H1 (cell line): ENCODE data around the gene DOCK1. TPM values are rescaled to one million over a fixed set of nuclear protein-coding genes. Genes with fewer than 3 reads are reported as not detected.

Experiments used
- CTCF ChIA-PET: fragments of 300-600 bp; sonication (Branson Sonifier 250); formaldehyde crosslinking; loops from one replicate; lab custom pipeline; 2021; ENCODE audit not compliant: partially characterized antibody; lab: Charles Lee
- POLR2A ChIA-PET: fragments of 300-600 bp; sonication (Branson Sonifier 250); formaldehyde crosslinking; loops from one replicate; lab custom pipeline; 2021; ENCODE audit warnings: inconsistent platforms; ENCODE audit not compliant: partially characterized antibody; lab: Charles Lee
- DNase-seq, 2 experiments: peaks; one replicate each; pipeline versions ENCODE4 v3.0.0 to v3.0.0-alpha.2; 2010 to 2022; ENCODE audit warnings: low spot score in 2 of 2, low read depth in 1 of 2, mixed read lengths in 1 of 2
- FAIRE-seq: peaks from 2 replicates; lab custom pipeline; 2011; peaks lifted over from hg19 to GRCh38; lab: Jason Lieb, UNC
- H2AFZ ChIP-seq: 2 replicates; pipeline ENCODE4 v1.8.1; 2012; ENCODE audit warnings: low read length, inconsistent platforms
- H2AK5ac ChIP-seq: 2 replicates; pipeline ENCODE4 v1.6.1; 2013; ENCODE audit warnings: low read depth, low read length
- H2BK120ac ChIP-seq: replicated peaks from 2 replicates; pipeline ENCODE3; 2013; ENCODE audit warnings: low read depth, low read length, inconsistent platforms
- H2BK12ac ChIP-seq: 2 replicates; pipeline ENCODE4 v1.6.1; 2013; ENCODE audit warnings: low read depth, low read length
- H2BK15ac ChIP-seq: 2 replicates; pipeline ENCODE4 v1.6.1; 2013; ENCODE audit warnings: low read length
- H2BK20ac ChIP-seq: 2 replicates; pipeline ENCODE4 v1.6.1; 2013; ENCODE audit warnings: low read length
- H2BK5ac ChIP-seq: 2 replicates; pipeline ENCODE4 v1.6.1; 2013; ENCODE audit warnings: low read depth, low read length
- H3K14ac ChIP-seq: 2 replicates; pipeline ENCODE4 v1.6.1; 2013; ENCODE audit warnings: inconsistent platforms; ENCODE audit not compliant: insufficient read length
- H3K18ac ChIP-seq: 2 replicates; pipeline ENCODE4 v1.6.1; 2013; ENCODE audit warnings: low read length; ENCODE audit errors: extremely low read depth
- H3K23ac ChIP-seq: 2 replicates; pipeline ENCODE4 v1.6.1; 2013; ENCODE audit warnings: inconsistent platforms; ENCODE audit not compliant: insufficient read length
- H3K23me2 ChIP-seq: 2 replicates; pipeline ENCODE4 v1.6.1; 2013; ENCODE audit warnings: low read depth, low read length
- H3K27ac ChIP-seq: 2 replicates; pipeline ENCODE4 v1.6.1; 2011; ENCODE audit warnings: low read depth, low read length, inconsistent platforms
- H3K27me3 ChIP-seq, 4 experiments: replicated peaks in 1 of 4; 1 replicate in 1 of 4; 2 replicates in 3 of 4; pipeline versions ENCODE4 v1.6.1 to v1.8.1; 2011 to 2013; ENCODE audit warnings: low read length in 3 of 4, mild to moderate bottlenecking in 3 of 4, inconsistent platforms in 2 of 4, mixed read lengths in 2 of 4, moderate library complexity in 1 of 4; ENCODE audit not compliant: control insufficient read depth in 3 of 4, insufficient read depth in 3 of 4; ENCODE audit errors: extremely low read depth in 1 of 4
- H3K36me3 ChIP-seq, 4 experiments: 2 replicates each; pipeline versions ENCODE4 v1.6.1 to v1.8.1; 2011 to 2013; ENCODE audit warnings: mild to moderate bottlenecking in 4 of 4, low read length in 3 of 4, moderate library complexity in 2 of 4, control low read depth in 1 of 4, inconsistent platforms in 1 of 4; ENCODE audit not compliant: insufficient read depth in 4 of 4, control insufficient read depth in 2 of 4
- H3K4ac ChIP-seq: replicated peaks from 2 replicates; pipeline ENCODE3; 2013; ENCODE audit warnings: low read length, low read depth, mixed read lengths, inconsistent platforms; ENCODE audit not compliant: insufficient read length
- H3K4me1 ChIP-seq, 4 experiments: replicated peaks in 1 of 4; 1 replicate in 1 of 4; 2 replicates in 3 of 4; pipeline versions ENCODE4 v1.6.1 to v1.8.1; 2011 to 2013; ENCODE audit warnings: low read length in 3 of 4, inconsistent platforms in 2 of 4, mixed read lengths in 1 of 4; ENCODE audit not compliant: insufficient read depth in 4 of 4, control insufficient read depth in 3 of 4
- H3K4me2 ChIP-seq, 2 experiments: 2 replicates each; pipeline versions ENCODE4 v1.6.1 to v1.8.1; 2011 to 2013; ENCODE audit warnings: low read depth in 2 of 2, low read length in 2 of 2, control low read depth in 1 of 2, inconsistent platforms in 1 of 2, mild to moderate bottlenecking in 1 of 2; ENCODE audit not compliant: insufficient read depth in 1 of 2
- H3K4me3 ChIP-seq, 4 experiments: fragments of 200-600, 300-600 bp in 1 of 4; sonication (generic), shearing (Covaris generic), sonication (Bioruptor Twin) in 1 of 4; 2 replicates each; pipeline versions ENCODE4 v1.5.1 to v1.8.1; 2011 to 2016; ENCODE audit warnings: low read length in 4 of 4, low read depth in 3 of 4, control low read depth in 2 of 4, inconsistent platforms in 2 of 4, mild to moderate bottlenecking in 2 of 4, mixed read lengths in 1 of 4, moderate library complexity in 1 of 4; ENCODE audit not compliant: insufficient read depth in 2 of 4; ENCODE audit errors: extremely low read depth in 1 of 4
- H3K56ac ChIP-seq: replicated peaks from 2 replicates; pipeline ENCODE3; 2013; ENCODE audit warnings: low read depth, mild to moderate bottlenecking, mixed read lengths, low read length, inconsistent platforms; ENCODE audit not compliant: insufficient read length
- H3K79me1 ChIP-seq: 2 replicates; pipeline ENCODE4 v1.6.1; 2013; ENCODE audit warnings: low read depth, low read length, control low read depth
- H3K79me2 ChIP-seq, 2 experiments: 2 replicates each; pipeline versions ENCODE4 v1.6.1 to v1.8.1; 2012 to 2013; ENCODE audit warnings: low read length in 2 of 2, mild to moderate bottlenecking in 2 of 2, inconsistent platforms in 1 of 2; ENCODE audit not compliant: insufficient read depth in 2 of 2, control insufficient read depth in 1 of 2
- H3K9ac ChIP-seq, 4 experiments: replicated peaks in 1 of 4; 1 replicate in 1 of 4; 2 replicates in 3 of 4; pipeline versions ENCODE4 v1.6.1 to v1.8.1; 2011 to 2013; ENCODE audit warnings: low read depth in 3 of 4, low read length in 3 of 4, control low read depth in 2 of 4, mild to moderate bottlenecking in 2 of 4, moderate library complexity in 2 of 4, inconsistent platforms in 1 of 4; ENCODE audit errors: extremely low read depth in 1 of 4
- H3K9me3 ChIP-seq, 2 experiments: 2 replicates each; pipeline versions ENCODE4 v1.6.1 to v1.8.1; 2012 to 2013; ENCODE audit warnings: mild to moderate bottlenecking in 2 of 2, moderate library complexity in 2 of 2, control low read depth in 1 of 2, inconsistent platforms in 1 of 2, low read depth in 1 of 2, low read length in 1 of 2, mixed read lengths in 1 of 2; ENCODE audit not compliant: insufficient read depth in 2 of 2
- H4K20me1 ChIP-seq, 2 experiments: replicated peaks in 1 of 2; 2 replicates each; pipeline versions ENCODE3 to v1.8.1; 2011 to 2013; ENCODE audit warnings: inconsistent platforms in 2 of 2, low read length in 2 of 2, mild to moderate bottlenecking in 1 of 2; ENCODE audit not compliant: insufficient read depth in 2 of 2, control insufficient read depth in 1 of 2
- H4K5ac ChIP-seq: 2 replicates; pipeline ENCODE4 v1.6.1; 2013; ENCODE audit warnings: low read length, low read depth, mixed read lengths, inconsistent platforms; ENCODE audit not compliant: insufficient read length
- H4K8ac ChIP-seq: 2 replicates; pipeline ENCODE4 v1.8.0; 2013; ENCODE audit warnings: mild to moderate bottlenecking, moderate library complexity, low read length, inconsistent platforms; ENCODE audit not compliant: insufficient read depth; ENCODE audit errors: extremely low read depth
- H4K91ac ChIP-seq: replicated peaks from 2 replicates; pipeline ENCODE3; 2013; ENCODE audit warnings: low read length, mixed read lengths, inconsistent platforms; ENCODE audit not compliant: insufficient read length
- BRCA1 ChIP-seq: IDR thresholded peaks from 2 replicates; pipeline ENCODE4 v1.6.1; 2012; ENCODE audit warnings: low read depth, low read length, improper control_type of control experiment
- CBX8 ChIP-seq: fragments of 300-800, 300-1000 bp; sonication (generic); IDR thresholded peaks from 2 replicates; pipeline ENCODE4 v1.7.1; 2016; ENCODE audit warnings: low read depth, low read length, borderline replicate concordance
- HDAC6 ChIP-seq: IDR thresholded peaks from one replicate; pipeline ENCODE4 v1.7.1; 2012; ENCODE audit warnings: low read depth, mild to moderate bottlenecking, inconsistent platforms, low read length, moderate library complexity
- KDM1A ChIP-seq: fragments of 200-600, 300-600 bp; sonication (generic); IDR thresholded peaks from 2 replicates; pipeline ENCODE4 v1.7.1; 2016; ENCODE audit warnings: mild to moderate bottlenecking, low read length, borderline replicate concordance
- RFX5 ChIP-seq: IDR thresholded peaks from 2 replicates; pipeline ENCODE4 v1.6.1; 2011; ENCODE audit warnings: low read depth, low read length, improper control_type of control experiment, borderline replicate concordance
- RXRA ChIP-seq: IDR thresholded peaks from 2 replicates; pipeline ENCODE4 v1.6.1; 2011; ENCODE audit warnings: low read depth, mild to moderate bottlenecking, low read length, moderate library complexity; ENCODE audit not compliant: insufficient read depth
- SIX5 ChIP-seq: IDR thresholded peaks from 2 replicates; pipeline ENCODE4 v1.6.1; 2011; ENCODE audit warnings: mild to moderate bottlenecking, low read depth, low read length
- SP1 ChIP-seq: IDR thresholded peaks from 2 replicates; pipeline ENCODE4 v1.6.1; 2011; ENCODE audit warnings: low read depth, low read length
- whole genome bisulfite sequencing, 2 experiments: shearing (Covaris generic) in 1 of 2; methylation state at CpG; one replicate each; pipeline versions ENCODE4 v1.1.6 to v1.1.7; 2013 to 2015; ENCODE audit warnings: low lambda C conversion rate in 2 of 2, mixed read lengths in 2 of 2, inconsistent platforms in 1 of 2, low coverage in 1 of 2, missing lambda C conversion rate in 1 of 2; ENCODE audit not compliant: insufficient replicate concordance in 2 of 2, insufficient coverage in 1 of 2, insufficient read length in 1 of 2; ENCODE audit errors: extremely low coverage in 1 of 2, missing lambda C conversion rate in 1 of 2; 5-methylcytosine and 5-hydroxymethylcytosine counted together
- polyA plus RNA-seq, 7 experiments: library from polyadenylated mRNA; depleted of rRNA in 3 of 7; stranded (reverse) in 5 of 7; unstranded in 2 of 7; fragments of >200 nt in 5 of 7; fragments of 200-250 nt in 2 of 7; gene quantifications; 1 replicate in 5 of 7; 2 replicates in 1 of 7; 4 replicates in 1 of 7; pipeline versions ENCODE4 v1.2.1 to v1.2.3, GENCODE V29; 2011 to 2013; ENCODE audit warnings: missing spikeins in 2 of 7, mixed read lengths in 2 of 7
- total RNA-seq: library from RNA; stranded (reverse); fragmentation: NEBNext Ultra II Directional; extraction: Animal tissue kit (Norgen Biotek cat#: 25700); gene quantifications from 2 replicates; pipeline ENCODE4 v1.2.1, GENCODE V29; 2021
- TF ChIP-seq, protein P1 (sequence below): IDR thresholded peaks from 2 replicates; pipeline ENCODE4 v1.6.1; 2012; ENCODE audit warnings: inconsistent platforms
- TF ChIP-seq, protein P2 (sequence below): IDR thresholded peaks from 2 replicates; pipeline ENCODE4 v1.6.1; 2012; ENCODE audit warnings: inconsistent platforms
- TF ChIP-seq, protein P3 (sequence below): IDR thresholded peaks from 2 replicates; pipeline ENCODE4 v1.6.1; 2012; ENCODE audit warnings: low read length, inconsistent platforms

The DOCK1 gene
- total and polyA plus RNA-seq, 2 of the 8 experiments (the other 6 are each of a cell fraction or from before 2014, with no cell fraction given): 11.6 to 53.0 TPM

DNA sequence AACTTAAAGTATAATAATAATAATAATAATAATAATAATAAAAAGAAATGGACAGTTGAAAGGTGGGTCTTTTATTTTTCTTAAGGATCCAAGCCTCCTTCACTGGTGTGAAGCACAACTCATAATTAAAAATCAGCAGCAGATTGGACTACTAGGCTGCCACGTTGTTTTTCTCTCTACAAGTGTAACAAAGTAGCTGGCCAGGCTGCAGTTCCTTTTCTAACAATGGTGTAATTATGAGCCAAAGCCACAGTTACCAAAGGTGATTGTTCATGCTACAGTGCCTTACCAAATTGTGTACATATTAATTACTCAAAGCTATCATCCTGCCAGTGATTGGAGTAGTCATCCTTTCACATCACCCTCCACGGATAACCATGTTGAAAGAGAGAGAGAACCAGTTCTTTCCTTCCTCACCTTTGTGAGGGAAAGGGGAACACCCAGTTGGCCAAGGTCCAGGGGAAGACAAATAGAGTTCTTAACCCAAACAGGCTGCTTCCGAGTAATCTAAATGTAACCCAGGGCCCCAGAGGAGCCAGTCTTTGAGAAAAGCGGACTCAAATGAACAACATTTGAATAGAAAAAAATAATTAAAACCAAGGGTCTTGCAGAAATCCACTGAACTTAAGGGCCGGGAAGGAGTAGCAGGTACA, 557.5 kb downstream of the DOCK1 start:
- Histone ChIP-seq H3K14ac (no peak overlapping the region), H4K8ac (no peak overlapping the region), H3K4me2 (no peak overlapping the region), H3K4me1 (no peaks in the 10 kb centered on the region), H3K23me2 (no peaks in the 10 kb centered on the region), H2BK120ac (no peak overlapping the region), H2BK5ac (no peak overlapping the region), H3K23ac (no peak overlapping the region), H4K91ac (no peak overlapping the region), H3K18ac (no peak overlapping the region), H3K79me2 (no peaks in the 10 kb centered on the region), H4K5ac (no peak overlapping the region), H2BK20ac (no peak overlapping the region), H2AK5ac (no peak overlapping the region), H3K27ac (no peak overlapping the region), H2AFZ (no peak overlapping the region), H3K4me3 (no peak overlapping the region), H2BK12ac (no peak overlapping the region), H3K4ac (no peak overlapping the region), H3K9me3 (peaks cover 0 to 2% of the 10 kb centered on the region in 2 experiments; a peak in 1 of 4 replicates), H3K56ac (no peak overlapping the region), H3K36me3 (no peaks in the 10 kb centered on the region), H3K79me1 (no peaks in the 10 kb centered on the region), H4K20me1 (no peaks in the 10 kb centered on the region), H3K9ac (no peak overlapping the region), H3K27me3 (no peaks in the 10 kb centered on the region), H2BK15ac (no peak overlapping the region)
- CTCF ChIA-PET: no interaction called here
- 86% methylated on average over 5 of the region's 5 CpGs; no CpG with 5 or more reads in 1 of the 2 experiments for WGBS, 2 experiments
- DNase-seq (no peak), FAIRE-seq (no peak)
- POLR2A ChIA-PET: no interaction called here
- TF ChIP-seq, protein P1, sequence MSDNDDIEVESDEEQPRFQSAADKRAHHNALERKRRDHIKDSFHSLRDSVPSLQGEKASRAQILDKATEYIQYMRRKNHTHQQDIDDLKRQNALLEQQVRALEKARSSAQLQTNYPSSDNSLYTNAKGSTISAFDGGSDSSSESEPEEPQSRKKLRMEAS: no peak
- TF ChIP-seq BRCA1 (no peak), KDM1A (no peak), CBX8 (no peak), SIX5 (no peak), HDAC6 (no peak), RXRA (no peak), SP1 (no peak), RFX5 (no peak)
- TF ChIP-seq, protein P2, sequence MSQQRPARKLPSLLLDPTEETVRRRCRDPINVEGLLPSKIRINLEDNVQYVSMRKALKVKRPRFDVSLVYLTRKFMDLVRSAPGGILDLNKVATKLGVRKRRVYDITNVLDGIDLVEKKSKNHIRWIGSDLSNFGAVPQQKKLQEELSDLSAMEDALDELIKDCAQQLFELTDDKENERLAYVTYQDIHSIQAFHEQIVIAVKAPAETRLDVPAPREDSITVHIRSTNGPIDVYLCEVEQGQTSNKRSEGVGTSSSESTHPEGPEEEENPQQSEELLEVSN: no peak
- TF ChIP-seq, protein P3, sequence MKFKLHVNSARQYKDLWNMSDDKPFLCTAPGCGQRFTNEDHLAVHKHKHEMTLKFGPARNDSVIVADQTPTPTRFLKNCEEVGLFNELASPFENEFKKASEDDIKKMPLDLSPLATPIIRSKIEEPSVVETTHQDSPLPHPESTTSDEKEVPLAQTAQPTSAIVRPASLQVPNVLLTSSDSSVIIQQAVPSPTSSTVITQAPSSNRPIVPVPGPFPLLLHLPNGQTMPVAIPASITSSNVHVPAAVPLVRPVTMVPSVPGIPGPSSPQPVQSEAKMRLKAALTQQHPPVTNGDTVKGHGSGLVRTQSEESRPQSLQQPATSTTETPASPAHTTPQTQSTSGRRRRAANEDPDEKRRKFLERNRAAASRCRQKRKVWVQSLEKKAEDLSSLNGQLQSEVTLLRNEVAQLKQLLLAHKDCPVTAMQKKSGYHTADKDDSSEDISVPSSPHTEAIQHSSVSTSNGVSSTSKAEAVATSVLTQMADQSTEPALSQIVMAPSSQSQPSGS: no peak
